NCI-H345 treated with DMSO at 0.1 percent for 48 hours (cell line): Measurements from ENCODE around the gene NAPB.
A peak's percentile ranks its signal among the peaks of the same experiment; 100 is the strongest.

Source experiments
- DNase-seq: peaks from one replicate; lab custom pipeline; 2025; ENCODE audit not compliant: unreplicated experiment; lab: John Stamatoyannopoulos, UW

Gene NAPB

GRCh38 chr20:23407781-23408464 lies 13.4 kb downstream of the NAPB start:
- DNase-seq: no peak

- no peak for DNase-seq
These were observed 14.4 kb downstream of the NAPB start for GRCh38 chr20:23406880-23407279.

- DNase-seq: no peak
These were observed 17.1 kb downstream of the NAPB start for GRCh38 chr20:23404196-23404595.

DNA sequence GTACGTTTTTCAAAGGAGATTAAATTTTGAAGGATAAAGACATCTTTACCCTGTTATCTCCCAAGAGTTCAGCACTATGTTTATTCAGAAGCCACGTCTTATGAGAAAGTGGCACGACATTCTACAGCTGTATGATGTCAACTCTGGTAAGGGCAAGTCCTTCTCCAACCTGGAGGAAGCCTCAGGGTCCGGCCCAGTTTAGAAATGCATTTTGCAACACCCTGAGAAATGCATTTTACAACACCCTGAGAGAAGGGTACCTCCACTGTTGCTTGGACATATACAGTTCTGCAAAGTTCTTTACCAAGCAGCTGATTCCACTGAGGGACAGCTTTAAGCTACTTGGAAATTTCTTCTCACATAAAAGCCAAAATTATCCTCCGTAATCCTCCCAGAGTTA lies 17.5 kb downstream of the NAPB start:
- DNase-seq: no peak

DNA sequence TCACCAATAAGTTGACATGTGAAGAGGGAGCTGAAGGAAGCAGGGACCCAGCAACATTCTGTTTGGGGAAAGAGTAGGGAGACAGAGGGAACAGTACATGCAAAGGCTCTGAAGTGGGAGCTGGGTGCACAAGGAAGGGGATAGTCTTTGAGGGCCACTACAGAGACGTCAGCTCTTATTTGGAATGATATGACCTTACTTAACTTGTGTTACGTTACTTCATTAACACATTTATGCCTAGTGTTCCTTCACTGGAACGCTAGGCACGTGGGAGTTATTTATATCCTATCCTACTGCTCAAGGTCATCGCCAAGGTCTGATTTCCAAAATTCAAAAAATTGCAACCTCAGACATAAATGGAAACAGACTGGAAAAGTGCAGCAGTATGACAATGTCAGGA lies 20.2 kb downstream of the NAPB start:
- DNase-seq: no peak

DNA sequence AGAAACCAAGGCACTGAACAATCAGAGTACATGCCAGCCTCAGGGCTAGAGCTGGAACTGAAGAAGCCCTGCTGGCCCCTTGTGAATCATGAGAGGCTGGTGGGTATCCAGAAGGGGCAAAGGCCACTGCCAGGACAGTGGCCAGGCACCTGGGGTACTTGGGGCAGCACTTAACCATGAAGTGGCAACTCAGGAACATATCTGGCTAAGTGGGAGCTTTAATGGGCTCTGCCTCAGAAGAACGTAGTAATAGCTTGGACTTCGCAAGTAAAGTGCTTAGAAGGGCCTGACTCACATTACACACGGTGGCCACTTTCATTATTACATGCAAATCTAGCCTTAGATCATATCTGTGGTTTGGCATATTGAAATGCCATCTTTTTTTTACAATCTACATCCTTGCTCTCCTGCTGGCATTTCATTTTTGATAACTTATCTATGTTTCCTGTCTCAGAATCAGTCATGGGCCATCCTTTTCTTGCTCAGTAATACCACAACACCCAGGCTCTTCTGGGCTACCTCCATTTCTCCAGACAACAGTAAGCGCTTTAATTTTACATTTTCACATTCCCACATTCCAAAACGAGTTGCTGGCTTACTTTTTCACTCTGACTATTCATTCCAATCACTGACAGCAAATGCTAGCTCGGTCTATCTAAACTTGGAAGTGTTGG lies 21.6 kb downstream of the NAPB start:
- DNase-seq: no peak

DNA sequence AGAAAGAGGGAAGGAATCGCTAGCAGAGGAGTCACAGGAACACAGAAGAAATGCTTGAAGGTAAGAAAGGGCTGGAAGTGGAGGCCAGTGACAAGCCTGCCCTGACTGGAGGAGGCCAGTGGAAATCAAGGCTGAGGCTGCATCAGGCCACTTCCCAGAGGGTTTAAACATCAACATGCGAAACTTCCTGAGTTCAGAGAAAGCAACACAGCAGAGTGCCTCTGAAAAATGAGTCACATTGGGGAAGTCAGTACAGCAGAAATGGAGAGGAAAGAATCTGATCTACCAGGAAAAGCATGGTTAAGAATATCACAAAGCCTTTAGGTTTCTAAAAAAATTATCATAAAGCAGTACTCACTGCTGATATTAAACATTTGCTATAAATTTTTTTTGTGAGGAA lies 23.3 kb downstream of the NAPB start:
- no peak for DNase-seq

DNA sequence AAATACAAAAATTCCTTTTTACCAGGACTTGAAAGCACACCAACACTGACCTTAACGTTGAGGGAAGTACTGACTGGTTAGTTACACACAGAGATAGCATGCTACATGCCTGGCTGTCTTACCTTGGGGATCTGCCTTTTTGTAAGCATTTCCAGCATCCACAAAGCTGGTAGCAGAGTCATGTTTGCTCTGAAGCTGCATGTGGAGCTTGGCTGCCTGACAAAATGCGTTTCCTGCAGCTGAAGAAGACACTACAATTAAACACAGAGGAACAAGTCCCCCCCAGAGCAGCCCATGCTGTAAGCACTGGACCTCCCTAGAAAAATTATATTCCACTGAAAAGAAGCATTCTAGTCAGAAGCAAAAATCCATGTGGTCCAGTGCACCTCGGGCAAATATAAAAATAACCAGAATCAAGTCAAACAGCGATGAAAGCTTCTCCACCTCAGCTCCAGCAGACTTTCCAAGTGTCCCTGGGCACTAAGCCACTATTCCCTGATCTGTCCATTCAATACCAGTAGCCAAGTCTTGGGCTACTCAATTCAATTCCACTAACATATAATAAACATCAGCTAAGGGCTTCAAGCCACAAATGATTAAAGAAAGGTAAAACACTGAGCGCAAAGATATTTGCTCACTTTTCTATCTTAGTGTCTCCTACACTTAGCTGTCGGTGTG lies 24.2 kb downstream of the NAPB start:
- no peak for DNase-seq

DNA sequence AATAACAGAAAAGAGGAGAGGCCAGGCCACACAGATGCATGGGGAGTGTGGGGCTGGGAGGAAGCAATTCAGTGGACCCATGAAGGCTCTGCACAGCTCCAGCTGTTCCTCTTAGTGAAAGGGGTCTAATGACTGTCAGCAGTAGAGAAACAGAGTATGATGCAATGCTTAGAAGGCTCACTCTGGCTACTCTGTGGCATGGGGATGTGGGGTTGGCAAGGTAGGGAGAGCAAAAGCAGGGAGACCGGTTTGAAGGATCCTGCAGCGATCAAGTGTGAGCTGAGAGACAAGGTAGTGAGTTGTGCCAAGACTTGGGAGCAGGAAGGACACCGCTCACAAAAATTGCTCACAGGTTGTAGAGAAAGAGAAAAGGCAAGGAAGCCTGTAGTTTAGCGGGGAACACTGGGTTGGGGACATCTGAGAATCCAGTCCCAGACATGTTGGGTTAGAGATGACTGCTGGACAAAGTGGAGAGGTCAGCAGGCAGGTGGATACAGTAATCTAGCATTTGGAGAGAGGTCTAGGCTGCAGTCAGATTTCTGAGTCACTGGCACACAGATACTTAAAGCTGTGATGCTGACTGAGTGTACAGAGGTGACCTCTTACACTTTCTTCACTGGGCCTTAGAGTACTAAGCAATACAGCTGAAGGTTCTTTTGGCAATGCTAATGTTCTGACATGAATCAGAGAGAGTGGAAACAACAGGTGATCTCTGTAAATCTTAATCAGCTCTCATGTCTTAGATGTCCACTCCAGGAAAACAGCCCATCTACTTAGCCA lies 27.1 kb downstream of the NAPB start:
- no peak for DNase-seq

GRCh38 chr20:23391707-23392310 lies 29.5 kb downstream of the NAPB start:
- DNase-seq: peak; percentile 8

DNA sequence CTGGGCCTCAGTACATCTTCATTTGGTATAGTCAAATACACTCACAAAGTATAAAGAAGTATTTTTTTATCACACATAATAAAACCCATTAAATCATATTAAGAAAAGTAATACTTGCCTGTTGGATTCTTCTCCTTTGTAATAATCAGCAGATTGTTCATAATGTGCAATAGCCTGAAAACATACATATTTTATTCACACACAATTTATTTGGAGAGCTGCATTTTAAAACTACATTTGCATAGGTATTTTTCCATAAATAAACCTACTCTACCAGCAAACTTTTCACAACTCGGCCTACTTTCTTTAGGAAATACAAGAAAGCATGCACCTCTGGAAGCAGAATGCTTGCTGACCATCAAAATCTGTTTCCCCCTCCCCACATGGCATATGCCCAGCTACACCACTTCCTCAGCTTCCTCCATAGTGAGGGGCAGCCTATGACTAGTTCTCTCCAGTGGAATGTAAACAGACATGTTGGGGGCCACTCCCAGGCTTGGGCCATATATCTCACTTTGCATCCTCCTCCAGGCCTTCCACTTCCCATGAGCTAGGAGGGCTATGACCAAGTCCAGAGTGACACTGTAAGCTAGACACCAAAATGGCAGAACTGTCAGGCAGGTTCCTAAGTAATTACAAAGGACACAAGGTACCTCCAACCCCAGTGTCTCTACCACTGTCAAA lies 31.1 kb downstream of the NAPB start:
- DNase-seq: no peak

- DNase-seq: no peak
These were observed 34.2 kb downstream of the NAPB start for GRCh38 chr20:23387118-23387443.

GRCh38 chr20:23386304-23387117 lies 34.8 kb downstream of the NAPB start:
- DNase-seq: no peak

DNA sequence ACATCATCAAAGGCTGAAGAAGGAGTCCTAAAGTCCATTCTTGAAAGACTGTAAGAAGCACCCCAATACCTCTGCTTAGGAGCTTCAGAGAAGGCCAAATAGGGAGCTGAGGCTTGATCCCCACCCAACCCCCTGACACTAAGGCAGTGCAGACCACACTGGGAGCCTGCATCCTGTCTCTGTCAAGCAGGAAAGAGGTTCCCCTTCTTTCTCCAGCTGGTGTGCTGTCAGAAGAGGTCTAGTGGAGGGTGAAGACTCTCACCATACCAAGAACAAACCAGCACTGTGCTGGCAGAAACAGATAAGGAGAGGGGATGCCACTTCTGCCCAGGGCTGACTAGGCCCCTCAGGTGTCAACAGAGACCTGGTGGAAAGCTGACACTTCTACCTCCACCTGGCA lies 39.4 kb downstream of the NAPB start:
- DNase-seq: no peak

GRCh38 chr20:23379772-23380171 lies 41.5 kb downstream of the NAPB start:
- DNase-seq: no peak

DNA sequence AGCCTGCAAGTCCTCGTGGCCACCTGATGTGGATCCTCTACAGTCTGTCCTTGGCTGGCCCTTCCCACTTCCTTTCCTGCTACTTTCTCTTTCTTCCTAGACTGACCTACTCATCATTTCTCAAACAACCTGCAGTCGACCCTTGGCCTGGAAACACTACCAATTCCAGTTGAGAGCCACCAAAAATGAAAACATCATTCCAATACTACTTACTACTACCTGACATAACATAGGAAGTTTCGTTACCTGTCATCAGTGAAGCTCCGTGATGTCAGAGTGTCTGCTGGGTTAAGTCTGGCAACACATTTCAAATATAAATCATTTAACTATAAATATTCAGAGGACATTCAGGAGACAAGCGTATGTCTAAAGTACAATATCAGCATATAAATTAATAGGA lies 45.5 kb downstream of the NAPB start:
- no peak for DNase-seq

GRCh38 chr20:23374441-23374840 lies 46.8 kb downstream of the NAPB start:
- DNase-seq: no peak

GRCh38 chr20:23371496-23371895 lies 49.8 kb downstream of the NAPB start:
- no peak for DNase-seq

GRCh38 chr20:23370873-23371272 lies 50.4 kb downstream of the NAPB start:
- DNase-seq: no peak

DNA sequence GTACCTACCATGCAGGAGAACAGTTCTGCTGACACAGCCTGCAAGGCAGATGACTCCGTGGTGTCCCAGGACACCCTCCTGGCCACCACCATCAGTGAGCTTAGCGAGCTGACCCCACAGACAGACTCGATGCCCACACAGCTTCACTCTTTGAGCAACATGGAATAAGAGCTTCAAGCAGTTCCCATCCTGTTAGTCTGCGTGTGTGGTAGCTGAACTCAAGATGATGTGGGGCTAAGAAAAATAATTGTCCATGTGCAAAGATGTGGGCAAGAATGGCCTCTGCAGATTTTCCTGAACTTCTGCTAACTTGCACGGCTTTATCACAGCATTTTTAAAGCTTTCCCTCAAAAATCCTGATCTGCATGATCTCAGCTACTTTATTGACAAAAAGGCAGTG lies 51.0 kb downstream of the NAPB start:
- DNase-seq: no peak
